ACHN (cell line): ENCODE results near the gene LRRC27.

Experiments
- DNase-seq: peaks from one replicate; pipeline ENCODE4 v3.0.0-alpha.2; 2015
- in situ Hi-C: cut with HindIII; loops from 2 replicates; pipeline ENCODE4 v1.10.0; 2017; ENCODE audit warnings: low sequenced_read_pairs, low pct_ligation_motif_present, low pct_unique_long_range_greater_than_20kb

Gene LRRC27

DNA sequence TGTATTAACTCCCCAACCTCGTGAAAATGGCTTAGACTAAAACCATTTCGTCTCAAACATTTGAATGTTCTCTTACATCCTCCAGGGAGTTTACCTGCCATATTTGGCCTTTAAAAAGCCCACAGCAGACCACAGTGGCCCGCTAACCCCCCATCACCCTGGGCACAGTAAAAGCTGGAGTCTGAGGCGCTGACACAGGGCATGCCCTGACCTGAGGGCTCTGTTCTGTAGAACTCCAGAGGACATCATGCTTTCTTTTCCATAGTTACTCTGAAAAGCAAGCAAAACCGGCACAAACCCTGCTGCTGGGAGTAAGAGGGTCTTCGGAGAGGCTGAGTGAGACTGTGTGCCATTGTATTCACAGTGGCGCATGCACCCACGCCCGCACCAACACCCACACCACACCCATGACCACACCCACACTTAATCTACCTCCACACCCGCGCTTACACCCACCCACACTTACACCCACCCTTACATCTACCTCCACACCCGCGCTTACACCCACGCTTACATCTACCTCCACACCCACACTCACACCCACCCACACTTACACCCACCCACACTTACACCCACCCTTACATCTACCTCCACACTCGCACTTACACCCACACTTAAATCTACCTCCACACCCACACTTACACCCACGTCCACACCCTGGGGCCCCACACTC, 32.1 kb downstream of the LRRC27 start:
- in situ Hi-C loops: no loop called here

DNA sequence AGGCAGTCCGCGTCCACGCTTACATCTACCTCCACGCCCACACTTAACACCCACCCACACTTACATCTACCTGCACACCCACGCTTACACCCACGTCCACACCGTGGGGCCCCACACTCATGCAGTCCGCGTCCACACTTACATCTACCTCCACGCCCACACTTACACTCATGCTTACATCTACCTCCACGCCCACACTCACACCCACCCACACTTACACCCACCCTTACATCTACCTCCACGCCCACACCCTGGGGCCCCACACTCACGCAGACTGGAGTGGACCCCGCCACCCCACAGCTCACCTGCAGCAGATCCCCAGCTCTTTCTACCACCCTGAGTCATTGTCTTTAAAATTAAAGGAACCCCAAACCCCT, 32.6 kb downstream of the LRRC27 start:
- DNase-seq: no peak
- in situ Hi-C loops: no loop called here

More for the DNA sequence above, 32.1 kb downstream of the LRRC27 start:
- DNase-seq: no peak

DNA sequence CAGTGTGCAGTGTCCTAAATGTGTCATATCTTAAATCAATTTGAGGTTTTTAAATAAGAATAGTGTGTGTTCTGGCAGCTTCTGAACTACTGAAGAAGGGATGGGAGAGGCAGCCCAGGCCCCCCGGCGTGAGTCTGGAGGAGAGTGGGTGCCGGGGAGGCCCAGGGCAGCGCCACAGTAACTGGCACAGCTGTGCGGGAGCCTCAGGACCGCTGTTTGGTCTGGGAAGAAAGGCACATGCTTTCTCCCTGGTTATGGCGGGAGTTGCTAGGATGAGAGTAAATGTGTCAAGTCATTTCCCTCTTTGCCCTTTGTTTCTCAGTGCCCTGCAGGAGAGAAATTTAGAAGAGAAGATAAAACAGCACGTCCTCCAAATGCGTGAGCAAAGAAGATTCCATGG, 33.1 kb downstream of the LRRC27 start:
- in situ Hi-C loops: no loop called here
- DNase-seq: no peak

DNA sequence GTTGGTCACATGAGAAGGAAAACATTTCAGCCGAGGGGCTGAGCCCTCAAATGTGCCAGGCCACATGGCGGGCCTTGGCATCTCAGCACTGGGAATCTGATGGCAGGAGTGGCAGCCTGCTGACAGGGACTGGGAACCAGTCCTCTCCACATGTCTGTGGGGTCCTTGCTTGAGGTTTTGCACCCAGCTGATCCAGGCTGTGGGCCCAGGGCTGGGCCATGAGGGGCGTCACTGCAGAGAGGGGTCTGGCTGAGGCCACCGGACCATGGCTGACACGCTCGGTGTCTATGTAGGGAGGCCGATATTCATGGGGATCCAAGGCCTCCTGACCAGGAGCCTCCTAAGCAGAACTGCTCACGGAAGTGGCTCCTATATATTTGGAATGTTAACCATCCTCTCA, 34.0 kb downstream of the LRRC27 start:
- no peak for DNase-seq
- in situ Hi-C loops: no loop called here

DNA sequence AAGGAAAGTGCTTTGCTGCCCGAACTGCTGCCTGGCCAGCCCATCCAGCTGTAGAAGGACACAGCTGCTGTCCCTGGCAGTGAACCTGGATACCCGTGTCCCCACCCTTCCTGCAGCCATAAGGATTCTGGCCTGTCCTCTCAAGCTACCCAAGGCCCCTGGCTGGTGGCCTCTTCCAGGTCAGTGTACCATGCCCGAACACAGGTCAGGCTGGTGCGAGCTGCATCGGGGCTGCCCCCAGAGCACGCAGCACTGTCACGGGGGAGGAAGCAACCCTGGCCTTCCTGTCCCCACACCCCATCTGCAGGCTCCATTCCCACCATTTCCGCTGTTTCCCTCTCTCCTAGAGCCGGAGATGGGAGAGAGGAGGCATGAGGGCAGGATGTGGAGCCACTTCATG, 34.5 kb downstream of the LRRC27 start:
- in situ Hi-C loops: no loop called here
- DNase-seq: no peak

DNA sequence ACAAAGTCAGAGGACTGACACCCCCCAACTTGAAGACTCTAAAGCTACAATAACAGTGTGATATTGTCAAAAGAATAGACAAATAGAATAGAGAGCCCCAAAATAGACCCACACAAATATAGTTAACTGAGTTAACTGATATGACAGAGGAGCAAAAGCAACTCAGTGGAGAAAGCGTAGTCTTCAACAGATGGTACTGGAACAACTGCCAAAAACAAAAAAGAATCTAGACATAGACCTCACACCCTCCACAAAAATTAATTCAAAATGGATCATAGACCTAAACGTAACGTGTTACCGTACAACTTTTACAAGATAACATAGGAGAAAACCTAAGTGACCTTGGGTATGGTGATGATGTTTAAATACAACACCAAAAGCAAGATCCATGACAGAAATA, 36.4 kb downstream of the LRRC27 start:
- no peak for DNase-seq
- in situ Hi-C loops: no loop called here

DNA sequence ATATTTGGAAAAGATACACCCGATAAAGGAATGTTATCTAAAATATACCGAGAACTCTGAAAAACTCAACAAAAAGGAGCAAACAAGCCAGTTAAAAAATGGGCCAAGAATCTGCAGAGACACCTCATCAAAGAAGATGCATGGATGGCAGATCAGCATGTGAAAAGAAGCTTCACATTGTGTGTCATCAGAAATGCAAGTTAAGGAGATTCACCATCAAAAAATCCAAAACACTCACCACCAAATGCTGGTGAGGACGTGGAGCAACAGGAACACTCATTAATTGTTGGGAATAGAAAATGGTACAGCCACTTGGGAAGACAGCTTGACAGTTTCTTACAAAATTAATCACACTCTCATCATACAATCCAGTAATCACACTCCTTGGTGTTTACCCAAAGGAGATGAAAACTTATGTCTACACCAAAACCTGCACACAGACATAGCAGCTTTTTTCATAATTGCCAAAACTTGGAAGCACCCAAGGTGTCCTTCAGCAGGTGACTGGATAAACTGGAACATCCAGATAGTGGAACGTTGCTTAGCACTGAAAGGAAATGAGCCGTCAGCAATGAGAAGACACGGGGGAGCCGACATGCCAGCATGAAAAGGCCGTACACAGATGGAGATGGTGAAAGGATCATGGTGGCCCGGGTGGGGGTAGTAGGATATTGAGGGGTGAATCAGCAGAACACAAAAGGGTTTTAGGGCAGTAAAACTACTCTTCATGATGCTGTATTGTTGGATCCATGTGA, 37.1 kb downstream of the LRRC27 start:
- no peak for DNase-seq
- in situ Hi-C loops: no loop called here

DNA sequence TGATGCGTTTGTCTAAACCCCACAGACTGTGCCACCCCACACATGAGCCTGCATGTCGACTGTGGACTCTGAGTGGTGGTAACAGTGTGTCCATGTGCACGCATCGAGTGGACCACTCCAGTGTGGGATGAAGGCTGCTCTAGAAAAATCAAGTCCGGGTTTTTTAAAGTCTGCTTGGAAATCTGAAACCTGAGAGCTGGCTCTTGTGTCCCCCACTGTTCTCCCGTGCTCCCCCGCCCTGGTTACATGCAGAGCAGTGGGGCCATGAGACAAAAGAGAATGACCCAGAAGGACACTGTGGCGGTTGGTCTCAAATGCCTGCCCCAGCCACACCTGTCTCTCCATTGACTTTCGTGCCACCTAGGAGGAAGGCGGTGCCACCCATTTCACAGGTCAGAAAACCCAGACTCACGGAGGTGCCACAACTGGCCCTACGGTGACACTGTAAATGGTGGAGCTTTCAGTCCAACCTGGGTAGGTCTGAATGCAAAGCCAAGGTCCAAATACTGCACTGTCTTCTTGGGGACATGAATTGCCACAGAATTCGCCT, 37.7 kb downstream of the LRRC27 start:
- in situ Hi-C loops: no loop called here
- DNase-seq: no peak

DNA sequence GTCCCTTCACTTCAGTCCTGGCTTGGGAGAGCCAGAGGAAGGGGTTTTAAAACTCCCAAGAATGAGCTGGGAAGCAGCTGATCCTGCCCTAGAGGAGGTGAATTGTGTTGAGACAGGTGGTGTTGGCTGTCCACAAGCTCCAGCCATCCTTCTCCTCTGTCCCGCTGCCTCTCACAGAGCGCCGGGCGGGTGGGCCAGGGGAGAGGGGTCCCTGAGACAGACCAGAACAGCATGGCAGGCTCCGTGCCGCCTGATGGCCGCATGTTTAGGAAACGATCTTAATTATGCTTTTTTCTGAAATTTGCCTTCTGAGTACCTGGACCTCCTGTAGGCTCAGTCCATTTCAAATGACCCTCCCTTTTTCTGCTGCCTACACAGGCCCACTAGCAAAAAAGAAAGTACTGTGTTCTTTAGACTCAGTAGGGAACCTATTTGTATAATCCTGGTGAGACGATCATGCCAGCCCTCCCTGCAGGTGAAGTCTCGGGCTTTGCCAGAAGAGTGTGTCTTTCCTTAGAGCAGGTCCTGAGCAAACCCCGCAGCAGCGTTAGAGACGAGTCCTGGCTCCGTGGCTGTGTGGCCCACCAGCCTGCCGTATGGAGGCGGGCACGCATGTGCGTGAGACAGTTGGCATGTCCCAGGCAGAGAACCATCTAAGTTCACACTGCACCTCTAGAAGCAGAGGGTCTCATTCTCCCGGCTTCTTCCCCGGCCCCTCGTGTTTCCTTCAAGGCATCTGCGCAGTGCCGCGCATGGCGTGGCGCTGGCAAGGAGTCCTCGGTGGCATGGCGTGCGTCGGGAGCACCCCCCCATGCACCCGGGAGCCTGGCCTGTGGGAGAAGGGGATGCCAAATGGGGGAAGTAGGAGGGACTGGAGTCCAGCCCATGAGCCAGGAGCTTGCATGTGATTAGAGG, 38.7 kb downstream of the LRRC27 start:
- in situ Hi-C loops: no loop called here
- DNase-seq: no peak

DNA sequence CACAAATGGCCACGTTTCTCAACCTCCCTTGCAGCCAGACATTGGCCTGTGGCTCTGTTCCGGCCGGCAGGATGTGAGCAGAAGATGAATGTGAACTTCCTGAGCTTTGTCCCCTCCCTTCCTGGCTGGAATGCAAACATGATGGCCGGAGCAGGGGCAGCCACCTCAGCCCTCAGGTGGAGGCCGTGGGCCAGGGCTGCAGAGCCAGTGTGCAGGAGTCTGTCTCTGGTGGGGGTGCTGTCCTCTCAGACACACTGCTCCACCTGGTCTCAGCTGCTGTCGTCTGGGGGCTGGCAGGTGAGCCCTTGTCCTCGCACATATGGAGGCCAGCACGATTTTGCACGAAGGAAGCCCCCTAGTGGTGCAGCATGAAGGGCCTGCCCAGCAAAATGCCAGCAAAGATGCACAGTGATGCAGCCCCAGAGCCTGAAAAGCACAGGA, 39.7 kb downstream of the LRRC27 start:
- in situ Hi-C loops: no loop called here
- DNase-seq: peak; percentile 24

DNA sequence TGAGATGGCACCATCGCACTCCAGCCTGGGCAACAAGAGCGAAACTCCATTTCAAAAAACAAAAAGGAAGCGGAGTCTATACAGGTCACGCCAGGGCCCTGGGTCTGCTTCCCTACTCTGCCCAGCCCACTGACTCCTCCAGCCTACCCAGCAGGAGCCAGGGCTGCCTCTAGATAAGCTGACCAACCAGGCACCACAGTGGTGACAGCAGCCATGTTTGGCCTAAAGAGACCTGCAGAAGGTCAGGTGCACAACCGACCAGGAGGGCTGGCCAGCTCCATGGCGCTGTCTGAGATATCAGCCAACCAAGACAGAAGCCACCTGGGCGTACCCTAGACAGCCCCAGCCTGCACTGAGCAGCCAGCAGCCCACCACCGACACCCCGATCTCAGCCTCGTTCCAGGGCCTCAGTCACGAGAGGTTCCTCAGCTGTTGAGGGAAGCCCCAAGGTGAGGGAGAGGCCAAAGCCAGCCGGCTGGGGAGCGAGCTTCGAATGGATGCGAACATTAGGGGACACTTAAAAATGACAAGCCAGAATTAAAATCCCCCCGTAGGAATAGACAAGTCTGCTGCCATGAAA, 40.6 kb downstream of the LRRC27 start:
- in situ Hi-C loops: no loop called here

DNA sequence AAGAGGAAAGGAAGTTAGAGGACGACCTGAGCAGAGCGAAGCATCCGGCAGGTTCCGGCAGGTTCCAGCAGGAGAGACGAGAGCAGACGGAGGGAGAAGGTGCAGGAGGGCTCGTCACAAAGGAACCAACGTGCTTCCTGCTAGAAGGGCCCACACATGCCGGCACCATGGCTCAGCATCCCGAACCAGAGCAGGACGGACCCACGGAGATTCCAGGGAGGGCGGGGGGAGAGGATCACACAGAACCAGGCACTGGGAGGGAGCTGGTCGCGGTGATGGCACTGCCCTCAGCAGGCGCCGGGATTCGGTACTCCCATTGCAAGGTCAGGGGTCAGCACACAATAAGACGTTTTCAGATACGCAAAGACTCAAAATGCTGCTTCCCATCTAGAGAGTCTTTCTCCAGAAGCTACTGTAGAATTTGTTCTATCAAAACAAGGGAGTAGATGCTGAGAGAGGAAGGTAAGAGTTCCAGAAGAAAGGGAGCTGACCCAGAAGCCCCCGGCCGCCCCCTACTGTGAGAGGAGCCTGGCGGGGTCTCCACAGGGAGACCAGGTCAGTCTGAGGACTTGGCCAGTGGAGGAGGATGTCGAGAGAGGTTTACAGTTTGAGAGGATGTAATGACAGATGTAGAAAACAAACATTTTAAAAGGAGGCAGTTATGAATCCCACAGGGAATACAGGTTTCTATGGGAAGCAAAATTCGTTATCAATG, 41.4 kb downstream of the LRRC27 start:
- no peak for DNase-seq
- in situ Hi-C loops: no loop called here

More for the DNA sequence above, 40.6 kb downstream of the LRRC27 start:
- DNase-seq: no peak

DNA sequence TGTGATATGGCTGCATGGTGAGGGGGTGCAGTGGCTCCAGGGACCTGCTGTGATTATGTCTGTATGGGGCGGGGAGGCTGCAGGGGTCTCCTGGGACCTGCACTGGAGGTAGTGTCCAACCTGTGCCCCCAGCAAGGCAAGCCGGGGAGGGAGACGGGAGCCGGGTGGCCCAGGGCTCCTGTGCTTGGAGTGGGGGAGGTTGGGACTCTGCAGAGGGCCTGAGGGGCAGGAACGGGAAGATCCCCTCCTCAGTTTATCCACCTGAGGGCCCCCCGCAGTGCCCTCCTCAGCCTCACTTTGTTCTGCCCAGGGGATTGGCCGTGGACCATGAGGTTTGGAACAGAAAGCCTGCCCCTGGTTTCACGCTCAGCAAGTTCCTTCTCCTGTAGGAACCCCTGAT, 42.2 kb downstream of the LRRC27 start:
- no peak for DNase-seq
- in situ Hi-C loops: no loop called here

DNA sequence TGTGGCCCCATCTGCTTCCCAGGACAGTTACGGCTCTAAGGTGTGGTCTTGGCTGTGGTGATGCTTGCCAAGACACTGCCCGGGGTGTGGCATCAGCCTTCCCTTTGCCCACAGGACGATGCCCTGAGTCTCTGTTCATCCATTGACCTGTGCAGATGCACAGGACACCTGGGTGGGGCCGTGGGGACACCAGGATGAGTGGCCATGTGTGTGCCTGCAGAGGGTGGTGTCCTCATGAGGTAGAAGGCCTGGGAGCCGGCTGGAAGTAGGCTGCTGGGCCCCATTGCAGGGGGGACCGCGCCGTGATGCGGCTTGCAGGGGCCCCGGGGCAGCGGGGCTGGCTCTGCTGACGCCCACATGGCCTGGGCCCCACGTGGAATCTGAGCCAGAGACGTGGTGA, 42.6 kb downstream of the LRRC27 start:
- DNase-seq: no peak
- in situ Hi-C loops: no loop called here

DNA sequence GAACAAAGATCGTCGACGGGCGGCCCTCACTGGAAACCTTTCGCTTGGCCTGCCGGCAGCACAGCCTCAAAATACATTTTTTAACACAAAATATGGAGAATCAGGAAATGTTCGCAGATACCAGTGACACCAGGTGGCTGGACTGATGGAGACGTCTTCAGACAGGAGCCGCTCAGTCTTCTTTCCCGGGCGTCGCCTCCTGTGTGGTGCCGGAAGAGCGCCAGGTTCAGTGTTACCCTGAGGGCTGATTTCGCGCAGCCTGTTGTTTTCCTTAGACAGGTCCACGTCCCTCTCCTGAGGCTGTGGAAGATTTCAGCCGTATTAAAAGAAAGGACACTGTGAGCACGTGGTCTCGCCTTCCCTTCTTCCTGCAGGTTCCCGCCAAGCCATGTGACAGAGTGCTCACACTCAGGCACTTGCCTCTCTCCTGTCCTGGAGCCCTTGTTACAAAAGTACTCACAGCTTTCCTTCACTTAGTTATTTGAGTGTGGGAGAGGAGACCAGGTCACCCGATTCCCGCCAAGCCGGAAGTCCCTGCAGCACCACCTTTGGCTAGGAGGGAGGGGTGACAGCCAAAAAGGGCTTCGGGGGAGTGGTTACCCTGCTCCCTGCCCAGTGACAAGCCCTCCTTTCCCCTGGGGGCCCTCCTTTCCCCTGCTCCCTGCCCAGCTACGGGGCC, 43.3 kb downstream of the LRRC27 start:
- in situ Hi-C loops: no loop called here
- no peak for DNase-seq

DNA sequence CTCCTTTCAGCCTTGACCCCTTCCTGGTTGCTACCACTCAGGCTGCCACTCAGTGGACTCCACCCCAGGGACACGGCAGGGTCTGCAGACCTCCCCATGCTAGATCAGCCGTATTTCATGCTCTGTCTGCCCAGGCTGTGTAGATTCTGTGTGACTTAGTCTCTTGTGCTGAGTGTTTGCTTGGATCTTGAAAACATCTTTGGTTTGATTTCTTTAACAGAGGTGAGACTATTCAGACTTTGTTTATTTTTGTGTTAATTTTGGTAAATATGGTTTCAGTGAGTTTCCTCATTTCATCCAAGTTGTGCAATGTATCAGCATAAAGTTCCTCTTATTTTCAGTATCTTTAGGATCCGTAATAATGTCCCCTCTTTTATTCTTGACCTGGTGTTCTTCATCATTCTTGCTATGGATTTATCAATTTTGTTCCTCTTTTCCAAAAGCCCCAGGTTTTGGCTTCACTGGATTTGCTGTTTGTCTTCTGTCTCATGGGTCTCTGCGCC, 43.9 kb downstream of the LRRC27 start:
- in situ Hi-C loops: no loop called here
- DNase-seq: no peak

DNA sequence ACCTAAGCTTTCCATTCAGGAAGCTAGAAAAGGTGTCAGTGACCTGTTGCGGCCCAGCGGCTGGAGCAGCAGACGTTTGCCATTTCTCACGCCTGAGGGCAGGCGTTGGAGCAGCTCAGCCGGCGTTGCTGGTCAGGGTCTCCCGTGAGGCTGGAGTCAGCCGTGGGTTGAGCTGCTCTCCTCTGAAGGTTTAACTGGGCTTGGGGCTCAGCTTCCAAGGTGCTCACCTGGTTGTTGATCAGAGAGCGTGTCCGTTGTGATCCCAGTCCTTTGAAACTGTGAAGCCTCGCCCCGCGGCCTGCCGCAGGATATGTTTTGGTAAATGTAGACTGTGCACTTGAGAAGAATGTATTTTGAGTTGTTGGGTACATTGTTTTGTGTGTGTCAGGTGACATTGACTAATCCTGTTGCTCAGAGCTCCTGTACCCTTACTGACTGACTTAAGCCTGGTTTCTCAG, 44.4 kb downstream of the LRRC27 start:
- DNase-seq: no peak

More for the DNA sequence above, 44.4 kb downstream of the LRRC27 start:
- in situ Hi-C loops: no loop called here
